PC-3 (cell line): Measurements from ENCODE around the gene XIRP1. TPM values are rescaled to one million over a fixed set of nuclear protein-coding genes. Genes with fewer than 3 reads are reported as not detected.

Source experiments
- ATAC-seq: fragments of 200-7000 bp; cut with Tn5 transposase; 2 replicates; pipeline ENCODE4 v1.9.1; 2020; ENCODE audit warnings: mild to moderate bottlenecking, moderate library complexity
- BruUV-seq: library from RNA; stranded (reverse); fragments of 400-500 nt; replicated peaks from 2 replicates; lab custom pipeline; 2021; lab: Mats Ljungman, UMichigan
- CTCF ChIA-PET: fragments of 300-600 bp; sonication (Branson Sonifier 250); formaldehyde crosslinking; loops from one replicate; lab custom pipeline; 2022; ENCODE audit warnings: antibody characterized with exemption; lab: Charles Lee
- POLR2A ChIA-PET: fragments of 300-600 bp; sonication (Branson Sonifier 250); formaldehyde crosslinking; loops from one replicate; lab custom pipeline; 2022; ENCODE audit warnings: antibody characterized with exemption; ENCODE audit not compliant: unreplicated experiment; lab: Charles Lee
- DNase-seq: peaks from one replicate; pipeline ENCODE4 v3.0.0-alpha.2; 2015
- H2AFZ ChIP-seq: fragments of 300-600 bp; sonication (generic); 2 replicates; pipeline ENCODE4 v1.6.0; 2016; ENCODE audit warnings: antibody characterized with exemption, low read length
- H3F3A ChIP-seq: fragments of 300-600 bp; sonication (generic); one replicate; pipeline ENCODE4 v1.6.0; 2017; ENCODE audit warnings: antibody characterized with exemption, low read length, control low read depth, mild to moderate bottlenecking; ENCODE audit not compliant: unreplicated experiment
- H3K27ac ChIP-seq: fragments of 300-600 bp; sonication (generic); 2 replicates; pipeline ENCODE4 v1.5.1; 2016; ENCODE audit warnings: mild to moderate bottlenecking, low read length
- H3K27me3 ChIP-seq: fragments of 300-600 bp; sonication (generic); 2 replicates; pipeline ENCODE4 v1.6.1; 2016; ENCODE audit warnings: low read length, mixed read lengths
- H3K36me3 ChIP-seq: fragments of 300-600 bp; sonication (generic); 2 replicates; pipeline ENCODE4 v1.6.1; 2016; ENCODE audit warnings: low read depth, mixed run types, low read length, mixed read lengths
- H3K4me1 ChIP-seq: fragments of 300-600 bp; sonication (generic); 2 replicates; pipeline ENCODE4 v1.5.1; 2016; ENCODE audit warnings: low read length; ENCODE audit not compliant: insufficient read depth
- H3K4me2 ChIP-seq: fragments of 300-600 bp; sonication (generic); 2 replicates; pipeline ENCODE4 v1.6.0; 2016; ENCODE audit warnings: low read length
- H3K4me3 ChIP-seq: fragments of 300-600 bp; sonication (generic); 2 replicates; pipeline ENCODE4 v1.5.1; 2016; ENCODE audit warnings: mild to moderate bottlenecking, low read length, mixed read lengths
- H3K79me2 ChIP-seq: fragments of 300-600 bp; sonication (generic); 2 replicates; pipeline ENCODE4 v1.6.1; 2017; ENCODE audit warnings: low read length, mixed read lengths
- H3K9ac ChIP-seq: fragments of 300-600 bp; sonication (generic); 2 replicates; pipeline ENCODE4 v1.6.0; 2016; ENCODE audit warnings: mild to moderate bottlenecking, low read length
- H3K9me2 ChIP-seq: fragments of 300-600 bp; sonication (generic); replicated peaks from 2 replicates; pipeline ENCODE4 v1.6.1; 2016; ENCODE audit warnings: mixed run types, low read length, mixed read lengths
- H3K9me3 ChIP-seq: fragments of 300-600 bp; sonication (generic); 2 replicates; pipeline ENCODE4 v1.6.1; 2016; ENCODE audit warnings: low read length, mixed read lengths
- H4K20me1 ChIP-seq: fragments of 300-600 bp; sonication (generic); 2 replicates; pipeline ENCODE4 v1.6.1; 2016; ENCODE audit warnings: low read length, mixed read lengths
- CTCF ChIP-seq: fragments of 300-600 bp; sonication (generic); conservative IDR thresholded peaks from 2 replicates; pipeline ENCODE4 v1.5.1; 2017; ENCODE audit warnings: antibody characterized with exemption, low read depth, mild to moderate bottlenecking, low read length
- EZH2 ChIP-seq: fragments of 300-600 bp; sonication (generic); IDR thresholded peaks from one replicate; pipeline ENCODE4 v1.6.1; 2017; ENCODE audit warnings: antibody characterized with exemption, mild to moderate bottlenecking, low read length; ENCODE audit not compliant: unreplicated experiment
- EZH2phosphoT487 ChIP-seq: fragments of 300-600 bp; sonication (generic); IDR thresholded peaks from 2 replicates; pipeline ENCODE4 v1.6.1; 2018; ENCODE audit warnings: mild to moderate bottlenecking, antibody characterized with exemption, low read length, borderline replicate concordance
- intact Hi-C: fragments of 100-400 bp; cut with micrococcal nuclease; formaldehyde crosslinking; loops from 2 replicates; pipeline ENCODE4 v1.9.0; 2023
- total RNA-seq: library from RNA; depleted of rRNA; stranded (reverse); fragments of >200 nt; gene quantifications from 2 replicates; pipeline ENCODE4 v1.2.3, GENCODE V29; 2014

XIRP1 gene
- total RNA-seq, 1 experiment from 2014 or later = not detected

DNA sequence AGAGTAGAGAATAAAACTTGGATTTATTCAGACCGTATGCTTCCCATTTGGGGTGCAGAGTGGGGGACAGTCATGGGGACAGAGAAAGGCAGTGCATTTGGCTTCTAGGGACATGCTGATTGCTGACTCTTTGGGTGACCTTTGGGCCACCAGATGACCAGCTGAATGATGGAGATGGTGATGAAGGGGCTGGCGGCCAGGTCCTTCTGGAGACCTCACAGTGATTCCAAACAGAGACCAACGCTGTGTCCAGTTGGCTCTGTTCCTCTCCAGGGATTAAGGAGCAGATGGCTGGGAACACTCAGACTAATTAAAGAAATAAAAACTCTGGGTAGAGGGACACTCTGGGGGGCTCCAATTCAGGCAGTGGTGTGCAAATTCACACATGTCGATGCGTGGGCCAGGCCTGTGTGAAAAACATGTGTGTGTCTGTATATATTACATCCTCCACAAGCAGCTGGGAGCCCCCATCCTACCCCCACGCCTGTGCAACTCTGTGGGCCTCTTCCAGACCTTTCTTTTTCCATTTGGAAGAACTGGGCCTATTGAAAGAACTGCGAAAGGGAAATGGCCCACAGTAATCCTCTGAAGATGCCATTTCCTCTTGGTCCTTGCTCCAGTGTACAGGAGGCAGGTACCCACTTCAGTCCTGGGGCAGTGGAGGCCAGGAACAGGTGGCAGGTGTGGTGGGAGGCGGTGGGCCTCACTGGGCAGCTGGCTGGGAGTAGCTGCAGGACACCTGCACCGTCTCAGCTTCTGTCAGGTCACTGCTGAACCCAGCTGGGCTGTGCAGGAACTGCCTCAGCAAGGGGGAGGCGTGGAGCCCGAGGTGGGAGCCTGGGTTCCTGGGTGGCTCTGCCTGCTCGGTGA lies 8.9 kb downstream of the XIRP1 start:
- Histone ChIP-seq H3K36me3 (no peaks in the 10 kb centered on the region), H2AFZ (no peak overlapping the region), H3K9me3 (no peaks in the 10 kb centered on the region), H3K4me2 (no peak overlapping the region), H3K4me1 (peaks cover 17% of the 10 kb centered on the region), H3K79me2 (no peaks in the 10 kb centered on the region), H3K27ac (no peak overlapping the region), H3K27me3 (no peaks in the 10 kb centered on the region), H4K20me1 (no peaks in the 10 kb centered on the region), H3F3A (no peaks in the 10 kb centered on the region), H3K4me3 (no peak overlapping the region), H3K9me2 (no peaks in the 10 kb centered on the region), H3K9ac (no peak overlapping the region)
- TF ChIP-seq CTCF (no peak), EZH2 (no peak), EZH2phosphoT487 (no peak)
- no peak for DNase-seq
- ChIA-PET POLR2A (no interaction called here), CTCF (interaction anchor here (0.6 kb wide), 1 partner anchor 148 kb away, joined by 3 read pairs; no protein-coding TSS in a partner anchor)
- BruUV-seq = no TSS peak
- ATAC-seq = no peak
- intact Hi-C loops = no loop called here

DNA sequence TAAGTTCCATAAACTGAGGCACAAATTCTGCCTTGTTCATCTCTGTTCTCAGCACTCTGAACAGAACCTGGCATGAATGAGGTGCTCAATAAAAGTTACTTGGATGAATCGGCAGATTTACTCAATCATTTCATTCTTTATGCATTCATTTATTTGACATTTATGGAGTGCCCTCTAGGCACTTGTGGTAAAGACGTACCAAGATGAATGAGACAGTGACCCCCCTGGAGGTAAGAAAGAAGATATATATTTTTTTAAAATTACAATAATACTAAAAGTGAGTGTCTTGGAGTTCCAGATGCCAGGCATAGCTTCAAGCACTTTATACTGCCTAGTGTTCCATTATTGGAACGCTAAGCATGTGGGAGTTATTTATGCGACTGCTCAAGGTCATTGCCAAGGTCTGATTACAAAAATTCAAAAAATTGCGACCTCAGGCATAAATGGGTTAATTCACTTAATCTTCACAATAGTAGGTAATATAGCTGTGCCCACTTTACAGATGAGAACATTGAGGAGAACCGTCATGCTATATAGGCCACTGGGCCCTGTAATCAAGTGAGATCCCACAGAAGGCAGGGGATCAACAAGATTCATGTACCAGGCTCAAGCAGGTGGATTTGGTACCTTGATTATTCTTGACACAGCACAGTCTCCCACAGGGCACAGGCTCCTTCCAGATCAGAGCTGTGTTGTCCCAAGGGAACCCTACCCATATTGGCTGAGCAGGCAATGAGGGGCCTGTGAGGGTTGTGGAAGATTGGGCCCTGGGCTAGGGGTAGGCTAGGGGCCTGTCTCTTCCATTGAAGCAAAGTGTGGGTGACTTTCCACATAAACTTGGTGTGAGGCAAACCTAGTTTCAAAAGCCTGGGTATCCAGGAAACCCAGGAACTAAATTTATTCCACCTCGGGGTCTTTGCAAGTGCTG lies 10.7 kb downstream of the XIRP1 start:
- Histone ChIP-seq H3K27ac (no peak overlapping the region), H3K4me2 (peak overlapping the region; percentile 84), H4K20me1 (no peaks in the 10 kb centered on the region), H3K9me3 (no peaks in the 10 kb centered on the region), H2AFZ (peak overlapping the region; percentile 64), H3K9ac (no peak overlapping the region), H3K36me3 (no peaks in the 10 kb centered on the region), H3K4me1 (peaks cover 29% of the 10 kb centered on the region), H3K4me3 (peak overlapping the region; percentile 65), H3K79me2 (no peaks in the 10 kb centered on the region), H3F3A (no peaks in the 10 kb centered on the region), H3K27me3 (no peaks in the 10 kb centered on the region), H3K9me2 (no peaks in the 10 kb centered on the region)
- no TSS peak for BruUV-seq
- POLR2A ChIA-PET = no interaction called here
- intact Hi-C loops = loop anchor here (2.0 kb wide), 1 partner anchor 75 kb away; the partner anchor contains the start of genes GORASP1 and TTC21A
- CTCF ChIA-PET = no interaction called here
- DNase-seq (peak; percentile 49), ATAC-seq (peak; percentile 2; the same call in 1 of the 2 replicates)
- TF ChIP-seq CTCF = no peak
- TF ChIP-seq EZH2phosphoT487 = no peak
- no peak for TF ChIP-seq EZH2
